GM21526 (cell line): ENCODE data around the gene SPEF1.
"Not testable (repeated sequence)": the region's sequence is repeated elsewhere in the genome, so short reads cannot be mapped to it uniquely, and the experiment has no call there.

Experiments
- ATAC-seq: cut with Tn5 transposase; IDR thresholded peaks from one replicate; pipeline ENCODE4 v1.9.1; 2021; ENCODE audit warnings: moderate library complexity; ENCODE audit not compliant: unreplicated experiment, low FRiP score

Gene SPEF1, protein sequence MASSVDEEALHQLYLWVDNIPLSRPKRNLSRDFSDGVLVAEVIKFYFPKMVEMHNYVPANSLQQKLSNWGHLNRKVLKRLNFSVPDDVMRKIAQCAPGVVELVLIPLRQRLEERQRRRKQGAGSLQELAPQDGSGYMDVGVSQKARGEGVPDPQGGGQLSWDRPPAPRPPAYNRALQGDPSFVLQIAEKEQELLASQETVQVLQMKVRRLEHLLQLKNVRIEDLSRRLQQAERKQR

DNA sequence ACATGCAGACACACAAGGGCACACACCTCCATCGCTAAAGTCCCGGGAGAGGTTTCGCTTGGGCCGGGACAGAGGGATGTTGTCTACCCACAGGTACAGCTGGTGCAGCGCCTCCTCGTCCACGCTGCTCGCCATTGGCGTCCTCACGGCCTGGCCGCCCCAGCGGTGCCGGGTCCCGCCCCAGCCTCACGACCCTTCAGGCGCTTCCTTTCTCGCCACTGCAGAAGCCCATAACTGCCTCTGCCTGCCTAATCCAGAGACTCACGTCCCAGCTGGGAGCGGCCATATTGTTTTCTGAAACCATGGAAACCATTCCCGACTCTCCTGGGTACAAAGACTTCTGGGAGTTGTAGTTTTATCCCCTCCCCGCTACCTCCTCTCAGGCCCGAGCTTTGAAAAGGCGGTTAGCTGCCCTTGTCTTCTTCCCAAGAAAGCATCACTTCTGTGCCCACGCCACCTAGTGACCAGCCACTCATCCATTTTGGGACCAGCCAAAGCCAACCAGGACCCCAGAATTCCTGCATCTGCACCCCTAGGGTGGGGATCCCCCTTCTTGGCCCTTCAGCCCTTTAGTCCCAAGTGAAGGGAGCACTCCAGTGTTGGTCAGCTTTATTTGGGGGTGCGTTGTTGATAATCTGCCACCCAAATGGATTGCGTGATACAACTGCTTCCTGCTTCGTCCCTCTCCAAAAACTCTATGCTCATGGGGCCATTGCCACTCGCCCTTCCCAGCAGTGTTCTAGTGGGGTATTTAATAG lies at the start of gene SPEF1:
SPEF1 (minus strand) TSS at position 296 of the 758 bp plus-strand sequence; CDS start at position 135, 161 bp downstream.
- ATAC-seq = no peak

DNA sequence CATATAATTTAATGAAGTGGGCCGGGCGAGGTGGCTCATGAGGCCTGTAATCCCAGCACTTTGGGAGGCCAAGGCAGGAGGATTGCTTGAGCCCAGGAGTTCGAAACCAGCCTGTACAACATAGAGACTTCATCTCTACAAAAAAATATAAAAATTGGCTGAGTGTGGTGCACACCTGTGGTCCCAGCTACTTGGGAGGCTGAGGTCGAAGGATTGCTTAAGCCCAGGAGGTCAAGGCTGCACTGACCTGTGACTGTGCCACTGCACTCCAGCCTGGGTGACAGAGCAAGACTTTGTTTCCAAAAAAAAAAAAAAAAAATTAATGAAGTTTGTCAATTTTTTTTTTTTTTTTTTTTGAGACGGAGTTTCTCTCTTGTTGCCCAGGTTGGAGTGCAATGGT lies 48.6 kb upstream of the SPEF1 start:
- not testable (repeated sequence) for ATAC-seq

DNA sequence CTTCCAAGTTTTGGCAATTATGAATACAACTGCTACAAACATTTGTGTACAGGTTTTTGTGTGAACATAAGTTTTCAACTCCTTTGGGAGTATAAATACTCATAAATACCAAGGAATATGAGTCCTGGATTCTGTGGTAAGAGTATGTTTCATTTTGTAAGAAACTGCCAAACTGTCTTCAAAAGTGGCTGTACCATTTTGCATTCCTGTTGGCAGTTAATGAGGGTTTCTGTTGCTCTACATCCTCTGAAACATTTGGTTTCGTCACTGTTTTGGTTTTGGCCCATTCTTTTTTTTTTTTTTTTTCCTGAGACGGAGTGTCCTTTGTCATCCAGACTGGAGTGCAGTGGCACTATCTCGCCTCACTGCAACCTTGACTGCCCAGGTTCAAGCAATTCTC lies 47.5 kb upstream of the SPEF1 start:
- ATAC-seq = no peak

DNA sequence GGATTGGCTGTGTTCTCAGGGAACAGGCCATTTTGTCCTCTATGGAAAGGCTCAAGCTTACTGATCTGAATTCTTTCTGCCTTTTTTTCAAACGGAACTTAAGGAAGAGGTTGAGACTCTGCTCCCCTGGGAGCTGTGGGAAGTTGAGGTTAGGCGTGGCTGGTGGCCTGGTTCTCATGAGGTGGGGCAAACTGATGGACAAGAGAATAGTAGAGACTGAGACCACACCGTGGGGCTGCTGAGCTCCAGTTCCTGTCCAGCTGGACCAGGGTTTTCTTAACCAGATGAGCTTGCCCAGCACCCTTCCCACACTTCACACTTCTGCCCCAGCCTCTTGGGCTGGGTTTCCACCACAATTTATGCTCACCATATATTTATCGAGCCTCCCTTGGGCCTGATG lies 45.2 kb upstream of the SPEF1 start:
- no peak for ATAC-seq

DNA sequence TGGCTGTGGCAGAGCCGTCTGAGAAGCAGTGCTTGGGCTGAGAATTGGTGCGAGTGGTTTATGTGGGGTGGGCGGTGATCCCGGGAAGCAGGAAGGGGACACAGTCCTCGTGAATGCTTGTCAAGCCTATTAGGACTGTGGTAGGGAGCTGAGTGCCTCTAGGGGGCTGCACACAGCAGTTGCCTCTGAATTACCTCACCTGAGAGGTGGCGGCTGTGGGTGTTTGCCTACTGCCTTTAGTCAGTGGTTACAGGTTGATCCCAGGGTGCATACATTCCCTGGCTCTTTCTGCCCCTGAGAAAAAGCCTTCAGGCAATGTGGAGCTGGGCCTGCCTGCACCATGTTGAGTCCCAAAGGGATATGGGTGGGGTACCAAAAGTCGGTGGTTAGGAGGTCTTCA lies 44.3 kb upstream of the SPEF1 start:
- no peak for ATAC-seq

DNA sequence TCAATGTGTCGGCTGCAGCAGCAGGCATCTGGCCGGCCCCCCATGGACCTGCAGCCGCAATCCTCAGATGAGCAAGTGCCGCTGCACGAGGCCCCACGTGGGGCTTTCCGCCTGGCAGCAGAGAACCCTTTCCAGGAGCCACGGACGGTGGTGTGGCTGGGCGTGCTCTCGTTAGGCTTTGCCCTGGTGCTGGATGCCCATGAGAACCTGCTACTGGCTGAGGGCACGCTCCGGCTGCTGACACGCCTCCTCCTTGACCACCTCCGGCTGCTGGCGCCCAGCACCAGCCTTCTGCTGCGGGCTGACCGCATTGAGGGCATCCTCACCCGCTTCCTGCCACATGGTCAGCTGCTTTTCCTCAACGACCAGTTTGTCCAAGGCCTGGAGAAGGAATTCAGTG lies 42.6 kb upstream of the SPEF1 start:
- no peak for ATAC-seq

DNA sequence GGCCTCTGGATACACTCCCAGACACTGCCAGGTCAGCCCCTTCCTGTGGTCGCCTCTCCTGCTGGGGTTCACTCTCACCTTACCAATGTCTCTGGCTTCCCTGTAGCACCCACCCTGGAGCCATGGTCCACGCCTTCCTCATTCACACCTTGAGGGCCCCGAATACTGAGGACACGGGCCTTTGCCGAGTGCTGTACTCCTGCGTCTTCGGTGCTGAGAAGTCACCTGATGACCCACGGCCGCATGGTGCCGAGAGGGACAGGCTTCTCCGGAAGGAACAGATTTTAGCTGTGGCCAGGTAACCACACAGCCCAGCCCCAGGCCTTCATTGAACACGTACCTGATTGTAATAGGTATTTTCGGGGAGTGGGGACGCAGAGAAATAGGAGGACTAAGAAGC lies 40.7 kb upstream of the SPEF1 start:
- ATAC-seq = no peak

DNA sequence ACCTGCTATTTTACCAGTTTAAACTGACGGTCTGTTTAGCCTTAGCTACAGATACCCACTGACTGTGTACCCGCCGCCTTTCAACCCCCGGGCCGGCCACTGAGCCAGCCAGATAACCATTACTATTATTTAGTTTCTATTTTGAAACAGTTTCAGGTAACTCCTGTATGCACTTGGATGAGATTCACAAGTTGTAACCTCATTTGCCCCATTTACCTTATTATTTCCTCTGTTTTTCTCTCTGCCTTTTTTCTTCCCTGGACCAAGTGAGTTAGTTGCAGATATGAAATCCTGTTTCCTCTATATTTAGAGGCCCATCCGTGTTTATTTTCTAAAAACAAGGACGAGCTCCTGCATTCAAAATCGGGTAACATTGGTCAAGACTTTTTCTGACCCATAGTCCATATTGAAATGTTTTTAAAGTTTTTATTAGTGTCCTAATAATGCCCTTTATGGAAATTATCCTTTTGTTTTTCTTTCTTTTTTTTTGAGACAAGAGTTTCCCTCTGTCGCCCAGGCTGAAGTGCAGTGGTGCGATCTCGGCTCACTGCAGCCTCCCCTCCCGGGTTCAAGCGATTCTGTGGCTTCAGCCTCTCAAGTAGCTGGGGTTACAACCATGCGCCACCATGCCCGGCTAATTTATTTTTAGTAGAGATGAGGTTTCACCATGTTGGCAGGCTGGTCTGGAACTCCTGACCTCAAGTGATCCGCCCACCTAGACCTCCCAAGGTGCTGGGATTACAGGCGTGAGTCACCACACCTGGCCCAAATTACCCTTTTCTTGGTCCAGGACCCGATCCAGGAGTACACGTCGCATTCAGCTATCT lies 39.9 kb upstream of the SPEF1 start:
- ATAC-seq = no peak

DNA sequence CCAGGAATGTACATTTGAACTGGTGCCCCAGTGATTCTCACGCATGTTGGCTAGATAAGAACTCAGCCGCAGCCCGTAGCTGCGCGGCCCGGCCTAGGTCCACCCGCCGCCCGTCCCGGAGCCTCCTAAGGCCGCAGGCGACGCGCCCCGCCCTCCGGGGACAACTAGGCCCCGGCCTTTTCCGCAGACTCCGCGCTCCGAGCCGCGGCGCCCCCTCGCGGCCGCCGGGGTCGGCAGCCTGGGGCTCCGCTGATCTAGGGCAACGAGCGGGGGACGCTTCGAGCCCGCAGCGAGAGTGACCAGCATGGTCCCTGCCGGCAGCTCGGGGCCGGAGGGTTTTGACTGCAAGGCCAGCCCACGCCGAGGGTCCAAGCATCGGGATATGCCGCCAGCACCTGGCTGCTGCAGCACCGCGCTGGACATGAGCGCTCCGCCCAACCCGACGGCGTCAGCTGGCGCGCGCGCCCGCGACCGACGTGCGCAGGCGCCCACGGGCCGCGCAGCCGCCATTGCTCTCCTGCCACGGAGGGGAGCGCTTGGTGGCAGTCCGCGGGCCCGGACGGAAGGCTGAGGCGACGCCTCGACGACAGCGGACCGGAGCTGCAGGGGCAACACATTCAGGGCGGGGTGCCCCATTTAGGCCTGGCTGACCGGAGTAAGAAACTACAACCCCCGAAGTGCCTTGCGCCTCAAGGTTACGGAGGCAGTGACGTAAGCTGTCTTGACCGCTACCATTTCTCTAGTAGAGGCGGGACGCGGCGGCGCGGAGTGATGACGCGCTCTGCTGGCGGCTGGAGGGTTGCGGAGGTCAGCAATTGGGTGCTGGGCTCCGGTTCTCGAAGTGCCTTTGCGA lies 39.0 kb upstream of the SPEF1 start, which contains the start of gene AP5S1:
AP5S1 (plus strand) TSS at position 500 of the 853 bp plus-strand sequence. CDS start 1,571 bp downstream, outside the sequence.
- ATAC-seq = peak; percentile 72

DNA sequence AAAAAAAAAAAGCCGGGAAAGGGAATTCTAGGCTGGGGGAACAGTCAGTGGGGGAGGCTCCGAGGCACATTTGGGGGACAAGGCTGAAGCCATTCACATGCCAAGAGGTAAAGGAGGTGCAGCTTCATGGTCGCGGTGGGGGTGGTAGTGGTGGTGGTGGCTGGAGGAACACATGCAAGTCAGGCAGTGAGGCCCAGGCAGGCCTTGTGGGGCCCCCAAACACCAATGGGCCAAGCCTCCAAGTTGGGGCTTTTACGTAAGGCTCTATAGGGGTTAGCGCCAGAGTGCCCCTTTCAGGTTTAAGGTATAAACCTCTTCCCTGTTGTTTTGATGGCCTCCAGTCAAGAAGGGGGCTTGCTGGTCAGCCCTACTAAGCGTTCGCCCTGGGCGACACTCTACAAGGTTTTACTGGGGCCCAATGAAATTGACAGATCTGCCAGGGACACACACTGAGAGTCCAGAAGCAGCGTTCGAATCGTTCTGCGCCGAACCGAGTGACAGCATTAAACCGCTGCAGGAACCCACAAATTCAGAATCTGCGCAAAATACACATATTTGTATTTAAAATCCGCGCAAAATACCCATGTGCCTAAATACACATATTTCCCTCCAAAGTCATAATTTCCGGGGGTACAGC lies 38.3 kb upstream of the SPEF1 start:
- no peak for ATAC-seq

DNA sequence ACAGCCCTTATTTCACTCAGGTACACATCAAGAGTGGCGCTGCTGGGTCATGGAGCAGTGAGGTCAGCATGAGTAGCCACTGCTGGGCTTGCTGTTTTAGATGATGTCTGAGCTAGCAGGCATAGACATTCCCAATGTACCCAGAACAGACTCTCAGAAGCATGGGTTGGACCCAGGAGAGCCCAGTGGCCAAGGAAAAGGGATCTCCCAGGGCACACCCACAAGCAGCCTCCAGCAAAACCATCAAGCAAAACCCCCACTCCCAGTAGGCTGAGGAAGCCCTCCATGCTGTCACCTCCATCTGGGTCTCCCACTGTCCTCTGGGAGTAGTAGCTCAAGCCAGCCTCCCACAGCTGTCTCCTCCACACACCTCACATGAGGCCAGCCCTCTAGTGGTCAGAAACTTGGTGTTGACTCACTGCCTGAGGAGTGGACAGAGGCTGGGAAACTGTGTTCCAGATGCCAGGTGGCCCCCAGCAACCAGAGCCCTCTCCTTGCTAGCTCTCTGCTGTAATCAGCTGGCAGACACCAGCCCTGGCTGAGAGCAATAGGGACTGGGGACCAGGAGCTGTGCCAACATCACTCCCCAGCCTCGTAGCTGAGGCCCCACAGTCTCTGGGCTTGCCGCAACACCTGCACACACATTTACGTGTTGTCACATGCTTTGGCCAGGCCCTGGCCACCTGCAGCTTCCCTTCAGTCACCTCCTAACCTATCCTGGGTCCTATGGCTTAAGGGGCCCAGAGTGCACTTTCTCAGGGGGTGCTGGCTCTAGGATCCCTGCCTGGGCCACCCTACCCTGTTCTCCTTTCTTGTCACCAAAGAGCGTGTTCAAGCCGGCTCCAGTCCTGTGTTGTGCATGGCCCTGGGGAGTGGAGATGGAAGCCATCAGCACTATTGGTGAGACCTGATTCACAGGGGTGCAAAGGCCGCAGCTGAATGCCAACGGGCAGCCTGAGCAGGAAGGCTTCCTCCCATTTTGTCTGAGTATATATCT lies 37.2 kb upstream of the SPEF1 start:
- no peak for ATAC-seq

DNA sequence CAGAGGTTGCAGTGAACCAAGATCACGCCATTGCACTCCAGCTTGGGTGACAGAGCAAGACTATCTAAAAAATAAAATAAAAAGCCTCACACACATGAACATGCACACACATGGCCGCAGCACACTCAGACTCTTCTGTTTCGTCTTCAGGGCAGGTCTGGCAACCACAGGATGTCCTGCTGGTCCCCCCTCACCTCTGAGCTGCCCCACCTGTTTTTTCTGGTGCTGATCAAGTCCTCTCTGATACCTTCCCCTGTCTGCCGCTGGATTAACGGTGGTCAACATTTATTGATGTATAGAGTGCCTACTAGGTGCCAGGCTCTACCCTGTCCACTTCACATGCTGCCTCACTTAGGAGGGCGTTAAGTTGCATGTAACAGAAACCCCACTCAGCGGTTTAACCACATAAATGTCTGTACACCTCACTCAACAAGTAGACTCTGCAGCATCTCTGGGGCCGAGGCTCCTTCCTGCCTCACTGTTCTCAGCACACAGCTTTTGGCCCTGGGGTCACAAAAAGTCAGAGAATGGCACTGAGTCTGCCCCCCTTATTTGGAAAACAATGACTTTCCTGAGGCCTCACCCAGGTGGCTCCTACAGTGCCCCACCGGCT lies 34.6 kb upstream of the SPEF1 start:
- ATAC-seq = no peak

DNA sequence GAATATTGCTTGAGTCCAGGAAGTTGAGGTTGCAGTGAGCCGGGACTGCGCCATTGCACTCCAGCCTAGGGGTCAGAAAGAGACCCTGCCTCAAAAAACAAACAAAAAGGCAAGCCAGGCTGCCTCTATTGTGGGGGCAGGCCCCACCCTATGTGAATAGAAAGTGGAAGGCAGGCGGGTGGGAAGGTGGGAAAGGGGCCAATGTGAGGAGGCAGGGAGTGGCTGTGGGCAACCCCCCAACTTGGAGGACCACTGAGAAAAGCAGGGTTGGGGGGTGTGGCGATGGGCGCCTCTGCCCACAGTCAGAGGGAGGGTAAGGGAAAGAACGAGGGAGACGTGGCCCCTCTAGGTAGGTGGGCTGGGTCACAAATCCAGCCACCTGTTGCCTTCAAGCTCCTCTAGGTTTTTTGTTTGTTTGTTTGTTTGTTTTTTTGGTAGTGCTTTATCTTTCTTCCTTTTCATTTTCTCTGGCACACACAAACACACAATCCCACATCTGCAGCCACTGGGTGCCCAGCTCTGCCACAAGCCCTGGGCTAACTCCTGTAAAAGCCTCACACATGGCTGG lies 33.8 kb upstream of the SPEF1 start:
- no peak for ATAC-seq

DNA sequence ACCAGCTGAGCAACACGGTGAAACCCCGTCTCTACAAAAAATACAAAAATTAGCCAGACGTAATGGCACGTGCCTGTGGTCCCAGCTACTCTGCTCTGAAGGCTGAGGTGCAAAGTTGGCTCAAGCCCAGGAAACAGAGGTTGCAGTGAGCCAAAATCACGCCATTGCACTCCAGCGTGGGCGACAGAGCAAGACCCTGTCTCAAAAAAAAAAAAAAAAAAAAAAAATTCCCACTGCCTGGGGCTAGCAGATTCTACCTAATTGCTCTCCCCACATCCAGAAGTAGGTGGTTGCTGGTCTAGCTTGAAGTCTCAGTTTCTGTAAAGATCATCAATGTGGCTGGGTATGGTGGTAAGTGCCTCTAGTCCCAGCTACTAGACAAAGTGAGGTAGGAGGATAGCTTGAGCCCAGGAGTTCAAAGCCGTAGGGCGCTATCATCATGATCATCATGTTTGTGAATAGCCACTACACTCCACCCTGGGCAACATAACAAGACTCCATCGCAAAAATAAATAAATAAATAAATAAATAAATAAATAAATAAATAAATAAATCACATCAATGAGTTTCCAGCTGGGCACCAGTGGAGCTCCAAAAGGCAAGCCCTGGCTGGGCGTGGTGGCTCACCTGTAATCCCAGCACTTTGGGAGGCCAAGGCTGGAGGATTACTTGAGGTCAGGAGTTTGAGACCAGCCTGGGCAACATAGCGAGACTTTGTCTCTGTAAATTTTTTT lies 32.8 kb upstream of the SPEF1 start:
- ATAC-seq = no peak

DNA sequence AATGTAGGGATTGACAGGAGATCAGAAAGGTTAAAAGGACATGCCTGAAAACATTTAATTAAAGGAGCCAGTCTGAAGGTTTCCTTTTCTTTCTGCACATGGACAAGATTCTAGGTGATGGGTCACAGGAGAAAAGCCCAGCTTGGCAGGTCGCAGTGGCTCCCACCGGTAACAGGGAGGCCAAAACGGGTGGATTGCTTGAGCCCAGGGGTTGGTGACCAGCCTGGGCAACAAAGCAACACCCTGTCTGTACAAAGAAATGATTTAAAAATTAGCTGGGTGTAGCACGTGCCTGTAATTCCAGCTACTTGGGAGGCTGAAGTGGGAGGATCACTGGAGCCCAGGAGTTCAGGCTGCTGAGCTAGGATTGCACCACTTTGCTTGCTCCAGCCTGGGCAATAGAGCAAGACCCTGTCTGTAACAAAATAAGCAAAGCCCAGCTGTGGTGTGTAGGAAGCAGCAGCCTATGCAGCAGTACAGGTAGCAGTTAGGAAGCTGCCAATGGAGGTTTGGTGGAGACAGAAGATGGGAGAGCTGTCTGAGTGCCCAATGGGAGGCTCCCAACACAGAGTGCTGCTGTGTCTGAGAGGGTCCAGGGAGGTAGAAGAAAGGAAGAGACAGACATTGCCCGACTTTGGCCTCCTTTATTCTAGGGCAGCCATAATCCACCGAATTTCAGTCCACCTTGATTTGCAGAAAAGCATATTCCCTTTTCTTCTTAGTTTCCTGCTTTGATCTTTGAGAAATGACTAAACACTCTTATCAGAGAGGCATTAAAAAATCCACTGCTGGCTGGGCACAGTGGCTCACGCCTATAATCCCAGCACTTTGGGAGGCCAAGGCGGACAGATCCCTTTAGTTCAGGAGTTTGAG lies 32.0 kb upstream of the SPEF1 start:
- no peak for ATAC-seq

DNA sequence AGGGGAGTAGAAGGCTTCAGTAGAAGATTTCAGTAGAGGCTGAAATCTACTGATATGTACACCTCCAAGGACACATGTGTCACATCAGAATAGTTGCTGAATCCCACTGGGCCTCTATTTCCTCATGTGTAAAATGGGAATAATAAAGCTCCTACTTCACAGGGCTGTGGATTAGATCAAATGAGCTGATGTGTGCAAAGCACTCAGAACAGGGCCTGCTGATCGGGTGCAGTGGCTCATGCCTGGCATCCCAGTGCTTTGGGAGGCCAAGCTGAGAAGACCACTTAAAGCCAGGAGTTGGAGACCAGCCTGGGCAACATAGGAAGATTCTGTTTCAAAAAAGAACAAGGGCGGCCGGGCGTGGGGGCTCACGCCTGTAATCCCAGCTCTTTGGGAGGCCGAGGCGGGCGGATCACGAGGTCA lies 31.0 kb upstream of the SPEF1 start:
- no peak for ATAC-seq
